HL-60 (cell line): ENCODE measurements around the gene SCUBE2.

Experiments
- DNase-seq, 2 experiments: peaks; one replicate each; pipeline ENCODE4 v3.0.0-alpha.2; 2010 to 2020; ENCODE audit warnings: low read depth in 1 of 2, low spot score in 1 of 2
- H3K27ac ChIP-seq: fragments of 250-450 bp; sonication (Bioruptor Pico); replicated peaks from 2 replicates; pipeline ENCODE4 v1.5.1; 2020; ENCODE audit warnings: mild to moderate bottlenecking, moderate library complexity
- H3K27me3 ChIP-seq: fragments of 250-450 bp; sonication (Bioruptor Pico); 2 replicates; pipeline ENCODE4 v1.5.1; 2021; ENCODE audit warnings: mild to moderate bottlenecking, moderate library complexity; ENCODE audit not compliant: insufficient read depth, poor library complexity, severe bottlenecking
- H3K4me3 ChIP-seq: replicated peaks from 2 replicates; pipeline ENCODE4 v1.5.1; 2011; ENCODE audit warnings: mild to moderate bottlenecking, control low read depth, low read length; ENCODE audit not compliant: insufficient read depth
- GABPA ChIP-seq: IDR thresholded peaks from 2 replicates; pipeline ENCODE4 v1.6.1; 2012; ENCODE audit warnings: low read depth
- POLR2AphosphoS5 ChIP-seq: IDR thresholded peaks from 2 replicates; pipeline ENCODE4 v1.6.1; 2012; ENCODE audit warnings: low read depth
- SPI1 ChIP-seq: IDR thresholded peaks from 2 replicates; pipeline ENCODE4 v1.6.1; 2012; ENCODE audit warnings: low read depth, mild to moderate bottlenecking, borderline replicate concordance
- TF ChIP-seq, protein P1 (sequence below): IDR thresholded peaks from one replicate; pipeline ENCODE4 v1.5.1; 2011; ENCODE audit warnings: low read length, control low read depth, inconsistent platforms; ENCODE audit not compliant: insufficient read depth
- TF ChIP-seq, protein P2 (sequence below): IDR thresholded peaks from 2 replicates; pipeline ENCODE4 v1.6.1; 2012; ENCODE audit warnings: low read depth; ENCODE audit not compliant: insufficient replicate concordance

SCUBE2 gene

DNA sequence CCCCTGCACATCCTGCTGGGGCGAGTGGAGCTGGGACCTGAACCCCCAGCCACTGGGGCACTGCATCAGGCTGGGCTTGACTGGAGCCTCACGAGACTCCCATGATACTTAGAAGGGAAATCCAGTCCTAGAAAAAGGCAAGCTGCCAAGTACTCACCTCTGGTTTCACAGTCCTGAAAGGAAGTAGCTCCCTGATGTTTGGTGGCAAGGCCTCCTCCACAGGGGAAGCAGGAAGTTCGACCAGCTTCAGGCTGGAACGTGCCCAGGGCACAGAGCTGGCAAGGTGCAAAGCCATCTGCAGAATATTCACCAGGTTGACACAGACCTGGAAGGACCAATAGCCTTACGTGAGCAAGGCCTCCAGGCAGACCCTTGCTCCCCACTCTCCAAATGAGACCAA lies 60.8 kb downstream of the SCUBE2 start:
- TF ChIP-seq POLR2AphosphoS5 (no peak), SPI1 (no peak)
- Histone ChIP-seq H3K4me3 (no peak overlapping the region), H3K27ac (no peak overlapping the region), H3K27me3 (no peaks in the 10 kb centered on the region)
- no peak for DNase-seq

DNA sequence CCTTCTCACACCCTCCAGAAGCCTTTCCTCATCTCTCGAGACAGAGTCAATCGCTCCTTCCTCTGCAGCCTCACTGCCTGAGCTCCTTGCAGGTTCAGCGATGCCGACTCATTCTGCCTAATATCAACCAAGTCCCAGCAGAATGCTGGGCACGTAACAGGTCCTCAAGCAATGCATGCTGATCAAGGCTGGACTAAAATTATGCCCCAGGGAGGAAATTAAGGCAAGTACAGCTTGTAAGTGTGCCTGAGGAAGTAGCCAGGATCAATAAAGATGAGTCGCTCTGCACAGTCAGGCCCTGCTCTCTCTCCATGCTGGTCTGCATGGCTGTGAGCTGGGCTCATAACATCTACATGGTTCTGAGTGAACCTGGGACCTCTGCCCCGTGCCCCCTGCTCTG lies 62.0 kb downstream of the SCUBE2 start:
- TF ChIP-seq, protein P1, sequence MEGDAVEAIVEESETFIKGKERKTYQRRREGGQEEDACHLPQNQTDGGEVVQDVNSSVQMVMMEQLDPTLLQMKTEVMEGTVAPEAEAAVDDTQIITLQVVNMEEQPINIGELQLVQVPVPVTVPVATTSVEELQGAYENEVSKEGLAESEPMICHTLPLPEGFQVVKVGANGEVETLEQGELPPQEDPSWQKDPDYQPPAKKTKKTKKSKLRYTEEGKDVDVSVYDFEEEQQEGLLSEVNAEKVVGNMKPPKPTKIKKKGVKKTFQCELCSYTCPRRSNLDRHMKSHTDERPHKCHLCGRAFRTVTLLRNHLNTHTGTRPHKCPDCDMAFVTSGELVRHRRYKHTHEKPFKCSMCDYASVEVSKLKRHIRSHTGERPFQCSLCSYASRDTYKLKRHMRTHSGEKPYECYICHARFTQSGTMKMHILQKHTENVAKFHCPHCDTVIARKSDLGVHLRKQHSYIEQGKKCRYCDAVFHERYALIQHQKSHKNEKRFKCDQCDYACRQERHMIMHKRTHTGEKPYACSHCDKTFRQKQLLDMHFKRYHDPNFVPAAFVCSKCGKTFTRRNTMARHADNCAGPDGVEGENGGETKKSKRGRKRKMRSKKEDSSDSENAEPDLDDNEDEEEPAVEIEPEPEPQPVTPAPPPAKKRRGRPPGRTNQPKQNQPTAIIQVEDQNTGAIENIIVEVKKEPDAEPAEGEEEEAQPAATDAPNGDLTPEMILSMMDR, result no peak
- TF ChIP-seq, protein P2, sequence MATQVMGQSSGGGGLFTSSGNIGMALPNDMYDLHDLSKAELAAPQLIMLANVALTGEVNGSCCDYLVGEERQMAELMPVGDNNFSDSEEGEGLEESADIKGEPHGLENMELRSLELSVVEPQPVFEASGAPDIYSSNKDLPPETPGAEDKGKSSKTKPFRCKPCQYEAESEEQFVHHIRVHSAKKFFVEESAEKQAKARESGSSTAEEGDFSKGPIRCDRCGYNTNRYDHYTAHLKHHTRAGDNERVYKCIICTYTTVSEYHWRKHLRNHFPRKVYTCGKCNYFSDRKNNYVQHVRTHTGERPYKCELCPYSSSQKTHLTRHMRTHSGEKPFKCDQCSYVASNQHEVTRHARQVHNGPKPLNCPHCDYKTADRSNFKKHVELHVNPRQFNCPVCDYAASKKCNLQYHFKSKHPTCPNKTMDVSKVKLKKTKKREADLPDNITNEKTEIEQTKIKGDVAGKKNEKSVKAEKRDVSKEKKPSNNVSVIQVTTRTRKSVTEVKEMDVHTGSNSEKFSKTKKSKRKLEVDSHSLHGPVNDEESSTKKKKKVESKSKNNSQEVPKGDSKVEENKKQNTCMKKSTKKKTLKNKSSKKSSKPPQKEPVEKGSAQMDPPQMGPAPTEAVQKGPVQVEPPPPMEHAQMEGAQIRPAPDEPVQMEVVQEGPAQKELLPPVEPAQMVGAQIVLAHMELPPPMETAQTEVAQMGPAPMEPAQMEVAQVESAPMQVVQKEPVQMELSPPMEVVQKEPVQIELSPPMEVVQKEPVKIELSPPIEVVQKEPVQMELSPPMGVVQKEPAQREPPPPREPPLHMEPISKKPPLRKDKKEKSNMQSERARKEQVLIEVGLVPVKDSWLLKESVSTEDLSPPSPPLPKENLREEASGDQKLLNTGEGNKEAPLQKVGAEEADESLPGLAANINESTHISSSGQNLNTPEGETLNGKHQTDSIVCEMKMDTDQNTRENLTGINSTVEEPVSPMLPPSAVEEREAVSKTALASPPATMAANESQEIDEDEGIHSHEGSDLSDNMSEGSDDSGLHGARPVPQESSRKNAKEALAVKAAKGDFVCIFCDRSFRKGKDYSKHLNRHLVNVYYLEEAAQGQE, result no peak
- no peak overlapping the region for H3K4me3 ChIP-seq
- no peak overlapping the region for H3K27ac ChIP-seq
- no peaks in the 10 kb centered on the region for H3K27me3 ChIP-seq
- no peak for DNase-seq

DNA sequence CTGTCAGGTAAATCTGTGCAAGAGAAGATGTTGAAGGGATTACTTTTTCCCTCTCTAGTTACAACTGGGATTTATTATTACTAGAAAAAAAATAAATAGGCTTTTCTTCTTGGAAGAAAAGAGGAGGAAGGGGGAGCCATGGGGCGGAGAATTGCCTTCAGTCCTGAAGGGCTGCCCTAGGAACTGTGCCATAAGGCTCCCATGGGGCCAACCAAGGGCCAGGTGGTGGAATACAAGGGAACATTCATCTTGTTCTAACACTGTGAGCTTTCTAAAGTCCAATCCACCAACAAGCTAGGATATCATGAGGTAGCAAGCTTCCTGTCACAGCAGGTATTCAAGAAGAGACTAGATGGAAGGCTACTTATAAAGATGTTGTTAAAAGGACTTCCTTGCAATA lies 62.8 kb downstream of the SCUBE2 start:
- no peaks in the 10 kb centered on the region for H3K27me3 ChIP-seq
- no peak for DNase-seq
- H3K4me3 ChIP-seq, result no peak overlapping the region
- TF ChIP-seq POLR2AphosphoS5 (no peak), SPI1 (no peak), GABPA (no peak)
- no peak overlapping the region for H3K27ac ChIP-seq

DNA sequence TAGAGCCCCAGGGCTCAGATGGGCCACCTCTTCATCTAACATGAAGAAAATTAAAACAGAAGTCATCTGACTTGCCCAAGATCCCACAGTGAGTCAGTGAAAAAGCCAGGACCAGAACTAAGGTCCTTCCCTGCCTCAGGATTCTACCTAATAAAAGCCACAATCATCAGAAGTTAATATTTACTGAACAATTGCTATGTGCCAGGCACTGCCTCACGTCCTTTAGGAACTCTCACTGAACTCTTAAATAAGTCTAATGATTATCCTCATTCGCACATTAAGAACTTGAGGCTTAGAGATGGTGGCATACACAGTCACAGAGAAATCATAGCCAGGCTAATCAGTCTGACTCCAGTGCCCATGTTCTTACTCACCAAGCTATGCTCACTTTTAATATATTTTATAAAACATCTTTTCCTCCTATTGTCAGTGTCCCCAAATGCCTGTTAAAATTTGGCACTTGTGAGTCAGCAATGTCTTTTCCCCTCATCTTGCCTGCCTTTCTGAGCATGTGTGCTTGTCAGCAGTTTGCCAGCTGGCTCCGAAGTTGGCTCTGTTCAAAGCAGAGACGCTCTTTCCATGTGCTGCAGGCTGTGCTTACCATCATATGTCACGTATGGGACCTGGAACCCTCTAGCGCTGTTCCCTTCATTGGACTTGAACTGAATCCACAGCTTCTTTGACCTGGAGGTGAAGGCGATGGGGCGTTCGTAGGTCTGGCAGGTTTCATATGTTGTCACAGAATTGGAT lies 66.1 kb downstream of the SCUBE2 start:
- H3K4me3 ChIP-seq, result no peak overlapping the region
- no peak overlapping the region for H3K27ac ChIP-seq
- no peak for DNase-seq
- no peaks in the 10 kb centered on the region for H3K27me3 ChIP-seq
- TF ChIP-seq GABPA (no peak), SPI1 (no peak), POLR2AphosphoS5 (no peak)
- TF ChIP-seq, protein P2, result no peak
- TF ChIP-seq, protein P1, result no peak

DNA sequence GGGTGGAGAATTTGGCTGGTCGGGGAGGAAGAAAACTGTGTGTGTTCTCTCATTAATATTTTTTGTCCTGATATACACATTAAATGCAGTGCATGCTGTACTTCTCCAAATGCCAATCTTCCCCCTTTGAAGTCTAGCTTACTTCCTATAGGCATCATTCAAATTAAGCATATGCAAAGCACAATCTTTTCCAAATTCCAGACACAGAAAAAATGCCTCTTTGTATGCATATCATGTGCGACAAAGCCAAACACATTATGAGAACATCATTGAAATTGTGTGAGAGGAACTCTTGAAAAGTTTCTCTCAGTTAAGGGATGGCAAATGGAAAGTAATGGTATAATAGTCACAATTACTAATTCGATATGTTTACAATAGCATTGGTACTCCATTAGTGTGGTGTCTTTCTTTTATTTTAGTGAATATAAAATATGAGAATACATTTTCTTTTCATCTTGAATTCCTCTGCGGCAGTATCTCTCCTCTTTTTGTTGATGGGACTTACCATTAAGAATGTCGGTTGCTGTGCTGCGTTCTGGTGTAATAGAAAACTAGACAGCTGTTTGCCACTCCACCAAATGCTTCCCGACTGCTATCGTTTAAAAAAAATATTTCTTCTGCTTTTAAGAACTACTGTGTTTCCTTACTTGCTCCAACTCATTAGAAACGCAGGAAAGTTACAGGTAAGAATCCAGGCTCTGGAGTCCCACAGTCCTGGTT lies 68.3 kb downstream of the SCUBE2 start:
- no peak for TF ChIP-seq POLR2AphosphoS5
- TF ChIP-seq, protein P1, result no peak
- TF ChIP-seq GABPA, result no peak
- TF ChIP-seq, protein P2, result no peak
- TF ChIP-seq SPI1, result no peak
- no peak for DNase-seq

More for the DNA sequence above, 68.3 kb downstream of the SCUBE2 start:
- Histone ChIP-seq H3K4me3 (no peak overlapping the region), H3K27me3 (no peaks in the 10 kb centered on the region), H3K27ac (no peak overlapping the region)
